Kidney epithelial cell (primary cell): Measurements from ENCODE around the gene CEP19. TPM values are rescaled to one million over a fixed set of nuclear protein-coding genes. Genes with fewer than 3 reads are reported as not detected.
"Not testable (repeated sequence)": the region's sequence is repeated elsewhere in the genome, so short reads cannot be mapped to it uniquely, and the experiment has no call there.

Experiments
- DNase-seq: peaks from one replicate; pipeline ENCODE4 v3.0.0-alpha.2; 2010; ENCODE audit warnings: low read depth
- H3K27me3 ChIP-seq: 2 replicates; pipeline ENCODE4 v1.6.0; 2011; ENCODE audit warnings: low read length; ENCODE audit not compliant: control insufficient read depth, insufficient read depth
- H3K36me3 ChIP-seq: 2 replicates; pipeline ENCODE4 v1.5.1; 2011; ENCODE audit warnings: low read length; ENCODE audit not compliant: control insufficient read depth, insufficient read depth
- H3K4me3 ChIP-seq: 2 replicates; pipeline ENCODE4 v1.5.1; 2011; ENCODE audit warnings: low read depth, mild to moderate bottlenecking, control low read depth, low read length
- total RNA-seq: library from RNA; depleted of rRNA; stranded (reverse); fragments of >200 nt; gene quantifications from 2 replicates; pipeline ENCODE4 v1.2.3, GENCODE V29; 2015
- TF ChIP-seq, protein P1 (sequence below): IDR thresholded peaks from 2 replicates; pipeline ENCODE4 v1.5.1; 2011; ENCODE audit warnings: mild to moderate bottlenecking, moderate library complexity, low read length, control low read depth, inconsistent platforms; ENCODE audit not compliant: insufficient read depth, poor library complexity, severe bottlenecking

The CEP19 gene
- total RNA-seq, 1 donor from 2014 or later, result 3.1 TPM

DNA sequence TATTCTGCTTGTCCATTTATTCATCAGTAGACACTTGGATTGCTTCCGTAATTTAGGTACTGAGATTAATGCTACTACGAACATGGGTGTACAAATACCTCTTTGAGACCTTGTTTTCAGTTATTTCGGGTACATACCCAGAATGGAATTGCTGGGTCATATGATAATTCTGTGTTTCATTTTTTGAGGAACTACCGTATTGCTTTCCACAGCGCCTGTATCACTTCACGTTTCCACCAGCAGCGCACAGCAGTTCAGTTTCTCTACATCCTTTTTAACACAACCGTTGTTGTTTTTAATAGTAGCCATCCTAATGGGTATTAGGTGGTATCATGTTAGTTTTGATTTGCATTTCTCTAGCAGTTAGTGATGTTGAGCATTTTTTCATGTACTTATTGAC is 37.1 kb upstream of the CEP19 start:
- Histone ChIP-seq H3K36me3 (no peaks in the 10 kb centered on the region), H3K4me3 (no peak overlapping the region), H3K27me3 (no peaks in the 10 kb centered on the region)
- DNase-seq, result no peak
- TF ChIP-seq, protein P1, sequence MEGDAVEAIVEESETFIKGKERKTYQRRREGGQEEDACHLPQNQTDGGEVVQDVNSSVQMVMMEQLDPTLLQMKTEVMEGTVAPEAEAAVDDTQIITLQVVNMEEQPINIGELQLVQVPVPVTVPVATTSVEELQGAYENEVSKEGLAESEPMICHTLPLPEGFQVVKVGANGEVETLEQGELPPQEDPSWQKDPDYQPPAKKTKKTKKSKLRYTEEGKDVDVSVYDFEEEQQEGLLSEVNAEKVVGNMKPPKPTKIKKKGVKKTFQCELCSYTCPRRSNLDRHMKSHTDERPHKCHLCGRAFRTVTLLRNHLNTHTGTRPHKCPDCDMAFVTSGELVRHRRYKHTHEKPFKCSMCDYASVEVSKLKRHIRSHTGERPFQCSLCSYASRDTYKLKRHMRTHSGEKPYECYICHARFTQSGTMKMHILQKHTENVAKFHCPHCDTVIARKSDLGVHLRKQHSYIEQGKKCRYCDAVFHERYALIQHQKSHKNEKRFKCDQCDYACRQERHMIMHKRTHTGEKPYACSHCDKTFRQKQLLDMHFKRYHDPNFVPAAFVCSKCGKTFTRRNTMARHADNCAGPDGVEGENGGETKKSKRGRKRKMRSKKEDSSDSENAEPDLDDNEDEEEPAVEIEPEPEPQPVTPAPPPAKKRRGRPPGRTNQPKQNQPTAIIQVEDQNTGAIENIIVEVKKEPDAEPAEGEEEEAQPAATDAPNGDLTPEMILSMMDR, result no peak

DNA sequence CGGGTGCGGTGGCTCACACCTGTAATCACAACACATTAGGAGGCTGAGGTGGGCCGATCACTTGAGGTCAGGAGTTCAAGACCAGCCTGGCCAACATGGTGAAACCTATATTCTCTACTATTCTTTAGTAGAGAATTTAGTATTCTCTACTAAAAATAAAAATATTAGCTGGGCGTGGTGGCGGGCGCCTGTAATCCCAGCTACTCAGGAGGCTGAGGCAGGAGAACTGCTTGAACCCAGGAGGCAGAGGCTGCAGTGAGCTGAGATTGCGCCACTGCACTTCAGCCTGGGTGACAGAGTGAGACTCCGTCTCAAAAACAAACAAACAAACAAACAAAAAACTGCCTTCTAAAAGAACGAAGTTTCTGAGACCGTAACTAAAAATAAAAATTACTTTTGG is 31.5 kb upstream of the CEP19 start:
- H3K4me3 ChIP-seq, H3K36me3 ChIP-seq, DNase-seq, H3K27me3 ChIP-seq: not testable (repeated sequence)

DNA sequence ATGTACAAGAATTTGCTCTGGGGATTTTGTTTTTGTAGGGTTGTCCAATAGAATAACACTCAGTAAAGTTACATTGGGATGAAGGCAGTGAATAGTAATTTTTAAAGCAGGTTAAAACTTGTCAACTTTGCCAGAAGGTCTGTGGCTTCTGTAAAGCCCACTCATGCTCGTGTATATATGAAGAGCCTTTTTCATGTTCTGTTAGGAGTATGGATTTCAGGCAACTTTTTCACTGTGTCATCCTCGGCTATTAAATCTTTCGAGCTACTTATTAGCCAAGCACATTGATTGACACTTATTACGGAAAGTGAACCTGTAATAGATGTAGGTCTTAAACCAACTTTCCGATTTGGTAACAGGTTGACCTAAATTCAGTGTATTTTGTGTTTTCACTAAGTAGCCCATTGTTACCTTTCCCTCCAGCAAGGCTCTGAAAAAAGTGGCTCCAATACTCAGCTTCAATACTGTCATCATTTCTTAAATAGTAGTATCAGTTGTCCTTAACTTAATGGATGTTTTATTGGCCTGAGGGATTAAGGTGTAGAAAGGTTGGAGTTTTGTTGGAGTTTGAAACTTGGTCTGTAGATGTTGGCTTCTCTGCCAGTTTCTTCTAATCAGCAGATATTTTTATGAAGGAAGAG is 29.3 kb upstream of the CEP19 start:
- no peak for DNase-seq
- Histone ChIP-seq H3K4me3 (peak overlapping the region; percentile 93), H3K36me3 (no peaks in the 10 kb centered on the region), H3K27me3 (no peaks in the 10 kb centered on the region)
- TF ChIP-seq, protein P1, result no peak

DNA sequence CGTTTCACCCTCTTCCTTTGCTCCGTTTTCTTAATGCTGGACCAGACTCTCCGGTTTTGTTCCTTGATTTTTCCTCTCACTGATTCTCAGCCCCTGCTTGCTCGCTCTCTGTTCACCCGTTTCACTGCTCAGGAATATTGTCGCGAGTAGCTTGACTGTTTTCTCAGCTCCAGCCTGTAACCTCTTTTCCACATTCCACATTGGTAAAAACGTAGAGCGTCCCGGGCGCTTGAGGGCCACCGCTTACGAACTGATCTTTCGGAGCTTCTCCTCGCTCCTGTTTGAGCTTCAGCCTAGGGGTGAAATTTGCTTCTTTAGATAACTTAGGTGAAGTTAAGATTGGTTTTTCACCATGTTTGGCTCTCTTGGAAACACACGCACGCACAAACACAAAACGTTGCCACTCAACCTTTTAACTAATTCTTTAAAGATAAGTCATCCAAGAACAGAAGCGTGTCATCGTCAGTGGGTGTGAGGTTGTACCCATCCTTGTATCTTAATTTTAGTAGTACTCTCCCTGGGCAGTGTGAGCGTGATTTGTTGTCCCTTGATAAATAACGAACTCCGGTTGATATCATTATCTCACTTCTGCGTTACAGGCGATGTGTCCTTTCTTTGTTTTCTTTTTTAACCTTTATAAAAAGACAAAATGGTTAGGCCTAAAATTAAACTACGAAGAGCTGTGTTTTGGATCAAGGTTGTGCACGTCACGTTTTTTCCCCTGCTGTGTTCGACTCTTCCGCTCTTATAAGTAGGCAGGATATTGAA is 28.6 kb upstream of the CEP19 start:
- H3K4me3 ChIP-seq, result peak overlapping the region; percentile 93
- DNase-seq, result no peak
- H3K36me3 ChIP-seq, result no peaks in the 10 kb centered on the region
- TF ChIP-seq, protein P1, result no peak
- no peaks in the 10 kb centered on the region for H3K27me3 ChIP-seq

DNA sequence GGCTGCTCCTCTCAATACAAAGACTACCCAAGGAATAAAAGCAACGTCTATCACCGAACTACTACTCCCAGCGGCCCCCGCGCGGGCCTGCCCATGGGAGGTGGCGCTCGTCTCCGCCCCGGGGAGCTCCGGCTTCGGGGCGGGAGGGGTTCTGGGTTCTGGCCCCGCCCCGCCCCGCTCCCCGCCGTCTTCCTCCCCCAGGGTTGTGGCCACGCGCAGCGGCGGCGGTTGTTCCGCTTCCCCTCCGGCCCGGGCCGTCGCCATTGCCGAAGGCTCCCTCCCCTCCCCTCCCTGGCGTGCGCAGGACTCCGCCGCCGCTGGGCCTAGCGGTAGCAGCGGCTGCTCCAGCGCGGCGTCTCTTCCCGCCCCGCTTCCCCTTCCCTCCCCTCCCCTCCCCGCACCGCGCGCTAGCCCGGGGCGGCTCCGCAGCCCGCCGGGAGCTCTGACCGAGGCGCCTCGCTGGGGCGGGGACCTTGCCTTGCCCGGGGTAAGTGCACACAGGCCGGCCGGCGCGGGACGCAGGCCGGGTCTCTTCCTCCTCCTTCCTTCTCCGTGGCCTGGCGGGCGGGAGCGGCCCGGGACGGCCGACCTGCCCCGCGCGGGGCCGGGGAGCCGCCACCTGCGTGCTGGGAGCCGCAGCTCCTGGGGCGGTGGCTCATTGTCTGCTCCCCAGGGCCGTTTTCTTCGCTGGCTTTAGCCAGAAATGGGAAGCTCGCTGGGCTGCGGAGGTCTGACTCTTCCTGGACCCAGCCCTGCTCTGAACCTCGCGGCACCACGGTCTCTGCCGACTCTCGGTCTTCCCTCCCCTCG is 27.8 kb upstream of the CEP19 start, which contains the start of gene PAK2:
Gene PAK2 (plus strand): TSS at position 187 of the 810 bp plus-strand sequence. CDS start 42,790 bp downstream, outside the sequence.
- no peak for DNase-seq
- TF ChIP-seq, protein P1, result no peak

DNA sequence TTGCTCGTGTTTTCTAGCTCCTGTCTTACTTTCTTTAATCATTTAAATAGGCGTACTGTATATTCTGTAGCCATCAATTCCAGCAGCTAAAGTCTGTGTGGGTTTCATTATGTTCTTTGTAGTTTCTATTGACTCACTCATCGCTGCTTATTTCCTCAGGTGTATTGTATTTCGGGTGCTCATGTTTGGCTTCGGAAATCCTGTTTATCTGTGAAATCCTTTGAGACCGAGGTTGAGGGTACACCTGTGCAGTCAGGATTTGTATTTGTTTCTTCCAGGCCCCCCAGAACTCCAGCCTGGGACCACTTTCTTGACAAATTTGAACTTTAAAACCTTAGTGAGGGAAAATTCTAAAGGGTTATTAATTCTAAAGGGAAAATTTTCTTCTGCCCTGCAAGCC is 25.6 kb upstream of the CEP19 start:
- TF ChIP-seq, protein P1, result no peak
- DNase-seq, result no peak
- Histone ChIP-seq H3K27me3 (no peaks in the 10 kb centered on the region), H3K36me3 (no peaks in the 10 kb centered on the region), H3K4me3 (no peak overlapping the region)

More for the DNA sequence above, 27.8 kb upstream of the CEP19 start, which contains the start of gene PAK2:
- peak within 1 kb of the TSS; percentile 93 for H3K4me3 ChIP-seq
- H3K36me3 ChIP-seq, result no peaks in the 10 kb centered on the region
- no peaks in the 10 kb centered on the region for H3K27me3 ChIP-seq
